NCI-H2029 (cell line): ENCODE results near the gene FGF18.

Source experiments
- DNase-seq: peaks from one replicate; lab custom pipeline; 2025; lab: John Stamatoyannopoulos, UW

Gene FGF18

DNA sequence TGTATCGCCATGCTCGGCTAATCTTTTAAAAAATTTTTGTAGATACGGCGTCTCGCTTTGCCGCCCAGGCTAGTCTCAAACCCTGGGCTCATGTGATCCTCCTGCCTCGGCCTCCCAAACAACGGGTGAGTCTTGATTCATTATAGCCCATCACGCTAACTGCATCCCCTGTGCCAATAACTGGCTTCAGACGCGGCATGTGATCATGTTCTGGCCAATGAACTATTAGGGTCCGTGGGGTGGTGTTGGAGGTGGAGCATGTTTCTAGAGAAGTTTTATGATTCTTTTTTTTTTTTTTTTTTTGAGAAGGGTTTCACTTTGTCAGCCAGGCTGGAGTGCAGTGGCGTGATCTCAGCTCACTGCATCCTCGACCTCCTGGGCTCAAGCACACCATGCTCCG lies 51.0 kb downstream of the FGF18 start:
- no peak for DNase-seq

DNA sequence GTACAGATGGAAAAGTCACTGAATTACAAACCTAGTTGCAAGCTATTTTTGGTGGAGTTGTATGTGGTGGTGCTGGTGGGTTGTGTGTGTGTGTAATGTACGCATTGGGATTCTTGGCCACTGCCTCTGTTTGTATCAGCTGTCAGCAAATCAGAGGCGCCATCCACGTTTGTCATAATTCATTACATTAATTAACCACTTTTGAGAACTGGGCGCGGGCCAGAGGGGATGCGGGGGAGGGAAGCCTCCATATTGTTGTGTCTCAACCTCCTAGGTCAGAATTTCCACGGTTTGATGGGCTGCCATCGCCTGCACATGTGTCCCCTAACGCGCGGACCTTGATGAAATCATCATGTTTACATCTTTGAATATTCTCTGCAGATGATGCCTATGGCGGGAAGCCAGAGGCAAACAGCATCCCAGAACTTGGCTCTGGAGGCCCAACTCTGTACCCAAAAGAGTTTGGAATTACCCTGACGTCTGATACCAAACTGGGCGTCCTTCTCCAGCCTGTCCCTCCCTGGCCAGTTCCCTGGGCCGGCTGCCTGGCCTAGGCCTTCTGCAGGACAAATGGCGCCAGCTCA lies 54.9 kb downstream of the FGF18 start:
- DNase-seq: no peak

GRCh38 chr5:171475596-171475995 lies 56.1 kb downstream of the FGF18 start:
- no peak for DNase-seq

DNA sequence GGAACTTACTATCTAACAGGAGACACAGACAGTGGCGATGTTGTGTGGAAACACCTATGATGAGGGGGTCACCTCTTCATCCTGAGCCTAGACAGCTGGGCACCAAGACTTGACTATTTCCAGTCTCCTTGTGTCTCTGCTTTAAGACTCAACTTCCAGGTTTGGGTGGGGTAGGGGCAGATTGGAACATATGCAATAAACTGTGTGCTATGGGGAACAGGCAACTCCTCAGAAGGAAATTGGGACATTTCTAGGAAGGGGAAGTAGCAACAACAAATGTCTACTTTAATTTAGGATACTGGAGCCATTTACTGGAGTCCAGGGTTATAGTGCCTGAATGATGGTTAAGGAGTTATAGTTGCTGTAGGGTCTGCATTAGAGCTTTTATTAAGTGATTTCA lies 57.3 kb downstream of the FGF18 start:
- no peak for DNase-seq

DNA sequence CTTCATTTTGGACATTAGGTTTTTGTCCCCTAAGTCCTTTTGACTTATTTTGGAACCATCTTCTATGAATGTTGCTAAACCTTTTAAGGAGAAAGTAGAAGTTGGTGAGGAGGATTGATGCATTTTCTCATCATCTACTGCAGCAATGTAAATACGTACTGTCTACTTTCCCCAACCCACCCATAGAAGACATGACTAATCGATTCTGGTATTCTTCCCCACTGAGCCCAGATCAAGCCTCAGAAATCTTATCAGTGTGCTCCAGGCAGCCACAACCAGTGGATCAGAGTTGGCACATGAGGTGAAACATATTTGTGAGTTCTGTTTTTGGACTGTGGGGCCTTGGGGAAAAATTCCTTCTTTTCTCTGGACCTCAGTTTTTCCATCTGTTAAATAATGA lies 57.7 kb downstream of the FGF18 start:
- DNase-seq: no peak

DNA sequence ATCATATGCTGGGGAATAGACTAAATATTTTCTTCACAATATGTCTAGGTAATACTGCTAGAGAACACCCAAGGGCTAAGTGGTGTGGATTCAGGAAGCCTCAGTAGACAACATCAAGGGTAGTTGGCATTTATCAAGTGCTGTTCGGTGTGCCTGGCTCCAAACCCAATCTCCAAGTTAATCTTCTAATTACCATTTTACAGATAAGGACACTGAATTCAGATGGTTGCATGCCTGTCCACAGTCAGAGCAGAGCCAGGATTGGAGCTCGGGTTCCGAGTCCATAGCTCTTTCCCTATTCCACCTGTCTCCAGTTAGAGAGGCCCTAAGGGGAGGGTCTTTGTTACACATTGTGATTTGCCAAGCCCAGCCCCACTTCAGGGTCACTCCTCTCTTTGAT lies 58.2 kb downstream of the FGF18 start:
- DNase-seq: no peak

DNA sequence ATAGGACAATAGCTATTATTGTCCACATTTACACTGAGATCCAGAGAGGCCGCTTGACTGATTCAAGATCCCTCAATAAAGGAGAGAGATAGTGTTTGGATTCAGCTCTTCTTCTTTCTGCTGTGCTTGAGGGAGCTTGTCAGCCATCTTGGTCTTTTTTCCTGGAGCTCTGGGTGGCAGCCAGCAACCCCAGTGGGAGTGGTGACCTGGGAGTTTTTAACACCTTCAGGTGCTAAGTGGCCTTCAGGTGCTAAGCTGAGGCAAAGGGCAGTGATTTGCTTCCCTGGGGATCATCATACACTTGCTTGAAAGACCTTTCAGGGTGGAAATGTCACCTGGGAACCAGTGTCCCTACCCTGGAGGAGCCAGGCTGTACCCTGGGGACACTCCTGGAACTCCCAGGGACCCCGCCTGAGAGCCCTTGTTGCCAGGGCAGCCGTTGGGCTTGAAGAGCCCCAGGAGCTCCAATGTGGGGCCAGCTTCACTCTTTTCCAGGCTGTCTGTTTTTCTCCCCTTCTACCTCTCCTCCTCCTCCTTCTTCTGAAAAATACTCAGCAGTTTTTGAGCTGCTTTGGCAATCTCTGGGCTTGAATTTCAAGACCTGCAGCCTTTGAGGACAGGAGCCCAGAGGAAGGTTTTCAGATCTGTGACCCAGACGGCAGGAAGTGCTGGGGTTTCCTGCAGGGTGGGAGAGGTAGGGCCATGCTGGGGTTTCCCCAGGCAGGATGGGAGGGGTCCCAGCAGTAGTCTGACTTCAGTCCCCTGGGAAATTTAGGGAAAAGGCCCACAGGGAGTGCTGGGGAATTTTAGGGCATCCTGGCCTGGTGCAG lies 59.7 kb downstream of the FGF18 start:
- no peak for DNase-seq

GRCh38 chr5:171479776-171480125 lies 60.3 kb downstream of the FGF18 start:
- no peak for DNase-seq

DNA sequence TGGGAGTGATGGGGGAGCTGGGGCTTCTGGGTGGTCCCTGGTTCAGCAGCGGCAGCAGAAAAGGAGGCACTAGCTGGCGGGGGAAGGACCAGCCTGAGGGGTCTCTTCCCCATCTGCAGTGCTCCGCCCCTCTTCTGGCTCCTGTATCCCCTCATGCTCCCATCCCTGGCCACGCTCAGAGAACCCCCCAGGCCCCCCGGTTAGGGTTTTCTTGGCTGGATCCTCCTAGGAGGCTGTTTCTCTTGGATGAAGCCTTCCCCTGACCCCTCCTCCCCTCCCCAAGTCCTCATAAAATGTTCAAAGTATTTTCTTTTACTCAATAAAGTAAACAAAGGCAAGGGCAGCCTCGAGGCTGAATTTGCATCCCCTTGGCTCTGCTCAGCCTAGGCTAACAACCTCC lies 60.8 kb downstream of the FGF18 start:
- no peak for DNase-seq

DNA sequence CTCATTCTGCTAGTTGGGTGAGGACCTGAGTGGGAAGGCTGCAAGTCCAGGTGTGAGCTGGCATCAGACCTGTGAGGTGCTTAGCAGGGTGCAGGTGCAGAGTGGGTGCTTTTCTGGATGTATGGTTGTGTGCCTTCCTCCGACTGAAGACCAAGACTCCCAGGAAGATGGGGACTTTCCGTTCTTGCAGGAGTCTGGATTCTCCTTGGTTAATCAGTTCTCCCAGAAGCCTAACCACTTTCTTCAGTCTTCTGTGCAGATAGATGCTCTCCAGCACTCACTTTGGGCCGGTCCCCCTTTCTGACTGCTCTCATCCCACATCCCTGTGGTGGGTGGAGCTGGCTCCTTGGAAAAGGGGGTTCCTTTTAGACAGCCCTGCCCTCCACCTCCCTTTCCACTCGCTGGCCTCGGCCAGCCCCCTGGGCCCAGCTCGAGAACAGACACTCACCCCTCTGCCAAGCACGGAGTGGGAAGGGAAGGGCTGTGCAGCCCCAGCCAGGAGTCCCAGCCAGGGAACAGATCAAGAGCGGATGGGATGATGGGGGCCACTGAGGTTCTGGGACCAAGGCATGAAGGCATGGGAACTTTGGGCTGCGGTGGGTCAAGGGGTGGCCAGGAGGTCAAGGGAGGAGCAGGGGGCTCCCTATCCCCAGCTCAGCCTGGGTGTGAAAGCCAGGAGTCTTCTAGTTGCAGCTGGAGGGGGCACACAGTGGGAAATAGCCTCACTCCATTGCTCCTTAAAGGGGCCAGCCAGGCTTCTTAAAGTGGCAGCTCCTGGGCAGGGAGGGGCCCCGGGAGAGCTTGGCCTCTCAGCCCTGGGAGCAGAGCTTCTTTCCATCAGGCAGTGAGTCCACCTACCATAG lies 62.4 kb downstream of the FGF18 start:
- DNase-seq: no peak

GRCh38 chr5:171482434-171482730 lies 62.9 kb downstream of the FGF18 start:
- DNase-seq: no peak

- DNase-seq: no peak
Measured at GRCh38 chr5:171483551-171484135, 64.2 kb downstream of the FGF18 start.

DNA sequence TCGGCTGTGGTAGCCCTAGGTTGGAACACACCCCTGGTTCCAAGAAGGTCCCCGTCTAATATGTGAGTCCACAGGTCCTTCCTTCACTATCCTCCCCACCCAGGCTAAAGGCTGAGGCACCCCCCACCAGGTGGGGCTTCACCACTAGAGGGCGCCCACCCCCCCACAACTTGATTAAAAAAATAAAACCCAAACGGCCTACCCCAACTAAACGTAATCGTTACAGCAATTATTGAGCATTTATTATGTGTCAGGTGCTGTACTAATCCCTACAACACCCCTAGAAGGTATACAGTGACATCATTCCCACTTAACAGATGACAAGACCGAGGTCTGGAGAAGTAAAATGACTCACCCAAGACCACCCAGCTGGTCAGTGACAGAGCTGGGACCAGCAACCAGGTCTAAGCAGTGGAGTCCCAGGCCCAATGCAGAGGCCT lies 65.0 kb downstream of the FGF18 start:
- DNase-seq: no peak

- no peak for DNase-seq
Measured at GRCh38 chr5:171485668-171486067, 66.2 kb downstream of the FGF18 start.

- DNase-seq: no peak
Measured at GRCh38 chr5:171486613-171487012, 67.2 kb downstream of the FGF18 start.

- DNase-seq: no peak
Measured at GRCh38 chr5:171488876-171489275, 69.4 kb downstream of the FGF18 start.

DNA sequence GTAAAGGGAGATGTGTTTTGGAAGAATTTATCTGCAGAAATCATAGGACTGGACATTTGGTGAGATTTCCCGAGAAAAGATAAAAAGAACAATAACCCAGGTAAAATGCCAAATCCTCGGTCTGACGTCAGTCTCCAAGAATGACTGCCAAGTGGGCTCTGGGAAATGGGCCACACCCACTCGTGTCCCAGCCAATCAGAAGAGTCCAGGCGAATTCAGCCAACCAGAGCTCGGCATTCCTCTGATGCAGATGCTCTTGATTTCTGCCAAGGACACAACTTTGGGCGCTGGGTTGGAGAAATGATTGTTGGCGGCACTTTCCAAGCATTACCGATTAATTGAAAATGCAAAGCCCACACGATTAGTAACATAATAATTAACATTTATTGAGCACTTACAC lies 73.3 kb downstream of the FGF18 start:
- DNase-seq: no peak

DNA sequence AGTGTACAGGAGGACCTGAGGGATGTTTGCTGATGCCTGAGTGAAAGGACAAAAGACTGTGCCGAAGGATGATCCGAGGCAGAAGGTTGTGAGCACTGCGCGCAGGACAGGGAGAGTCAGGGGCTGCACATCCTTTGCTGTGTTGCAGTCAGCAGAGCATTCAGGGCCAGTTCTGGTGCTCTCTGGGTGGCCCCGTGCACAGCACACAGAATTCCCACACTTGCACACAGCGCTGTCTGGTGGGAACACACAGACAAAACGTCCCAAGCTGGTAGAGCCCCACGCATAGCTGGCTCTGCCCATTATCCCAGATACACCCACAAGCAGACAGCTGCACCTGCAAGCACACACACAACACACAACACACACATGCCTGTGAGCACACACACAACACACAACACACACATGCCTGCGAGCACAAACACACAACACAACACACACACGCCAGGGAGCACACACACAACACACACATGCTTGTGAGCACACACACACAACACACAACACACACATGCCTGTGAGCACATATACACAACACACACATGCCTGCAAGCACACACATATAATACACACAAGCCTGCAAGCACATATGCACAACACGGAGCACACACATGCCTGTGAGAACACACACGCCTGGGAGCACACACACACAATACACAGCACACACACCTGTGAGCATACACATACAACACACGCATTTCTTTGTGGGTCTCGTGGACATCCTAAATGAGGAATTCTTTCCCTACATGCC lies 74.4 kb downstream of the FGF18 start:
- DNase-seq: no peak

GRCh38 chr5:171494452-171495121 lies 75.1 kb downstream of the FGF18 start:
- DNase-seq: no peak

DNA sequence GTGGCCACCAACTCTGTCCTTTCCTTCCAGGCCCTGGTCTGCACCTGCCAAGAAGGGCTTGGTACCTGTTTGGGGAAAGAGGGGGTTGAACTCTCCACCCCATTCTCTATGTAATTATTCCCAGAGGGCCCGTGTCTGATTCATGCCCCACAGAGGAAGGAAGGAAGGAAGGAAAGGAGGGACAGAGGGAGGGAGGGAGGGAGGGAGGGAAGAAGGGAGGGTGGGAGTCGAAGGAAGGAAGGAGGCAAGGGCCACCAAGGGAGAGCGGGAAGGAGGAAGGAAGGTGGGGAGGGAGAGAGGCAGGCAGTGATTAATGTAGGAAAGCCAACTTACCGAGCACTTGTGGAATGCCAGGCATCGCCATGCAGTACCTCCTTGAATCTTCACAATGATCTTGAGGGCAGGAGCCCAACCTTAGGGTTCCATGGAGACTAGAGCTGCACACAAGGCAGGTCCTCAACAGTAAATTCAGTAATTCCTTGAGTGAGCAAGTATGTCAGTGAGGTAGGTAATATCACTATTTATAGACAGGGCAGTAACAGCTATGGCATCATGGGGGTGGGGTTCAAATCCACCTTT lies 75.8 kb downstream of the FGF18 start:
- no peak for DNase-seq

GRCh38 chr5:171496456-171496855 lies 77.0 kb downstream of the FGF18 start:
- no peak for DNase-seq
